Neuronal stem cell (in vitro differentiated cells): ENCODE data around the gene CLN5.

Experiments
- DNase-seq: peaks from one replicate; pipeline ENCODE4 v3.0.0-alpha.2; 2013; ENCODE audit warnings: low spot score
- H2AFZ ChIP-seq: one replicate; pipeline ENCODE4 v1.6.1; 2013; ENCODE audit warnings: mild to moderate bottlenecking, low read length, inconsistent platforms
- H2AK5ac ChIP-seq: 2 replicates; pipeline ENCODE4 v1.6.1; 2013; ENCODE audit warnings: low read depth, mild to moderate bottlenecking, inconsistent platforms, low read length, moderate library complexity, mixed read lengths
- H2BK120ac ChIP-seq: 2 replicates; pipeline ENCODE4 v1.6.1; 2013; ENCODE audit warnings: low read depth, mild to moderate bottlenecking, inconsistent platforms, low read length, moderate library complexity, mixed read lengths
- H2BK12ac ChIP-seq: one replicate; pipeline ENCODE4 v1.6.1; 2013; ENCODE audit warnings: low read length, inconsistent platforms
- H2BK15ac ChIP-seq: 2 replicates; pipeline ENCODE4 v1.6.1; 2013; ENCODE audit warnings: mild to moderate bottlenecking, low read length, inconsistent platforms, mixed read lengths
- H2BK5ac ChIP-seq: one replicate; pipeline ENCODE4 v1.6.1; 2013; ENCODE audit warnings: inconsistent platforms, mild to moderate bottlenecking, low read length, moderate library complexity
- H3K14ac ChIP-seq: one replicate; pipeline ENCODE4 v1.6.1; 2013; ENCODE audit warnings: low read length, inconsistent platforms
- H3K18ac ChIP-seq: 2 replicates; pipeline ENCODE4 v1.6.1; 2013; ENCODE audit warnings: low read length, inconsistent platforms
- H3K23ac ChIP-seq: 2 replicates; pipeline ENCODE4 v1.6.1; 2013; ENCODE audit warnings: low read depth, mild to moderate bottlenecking, mixed read lengths, low read length, inconsistent platforms; ENCODE audit not compliant: poor library complexity
- H3K27ac ChIP-seq: replicated peaks from 3 replicates; pipeline ENCODE4 v1.5.1; 2013; ENCODE audit warnings: low read length, inconsistent platforms
- H3K27me3 ChIP-seq, 3 experiments: 2 replicates each; pipeline ENCODE4 v1.6.1; 2013; ENCODE audit warnings: low read length in 3 of 3, mild to moderate bottlenecking in 2 of 3, inconsistent platforms in 1 of 3, low read depth in 1 of 3, mixed read lengths in 1 of 3, moderate library complexity in 1 of 3; ENCODE audit not compliant: control insufficient read depth in 3 of 3, insufficient read depth in 3 of 3
- H3K36me3 ChIP-seq, 2 donors: replicated peaks in 1 of 2; 2 replicates each; pipeline ENCODE4 v1.6.1; 2013; ENCODE audit warnings: low read length in 2 of 2; ENCODE audit not compliant: control insufficient read depth in 2 of 2, insufficient read depth in 2 of 2
- H3K4ac ChIP-seq: 2 replicates; pipeline ENCODE4 v1.6.1; 2013; ENCODE audit warnings: inconsistent platforms, mild to moderate bottlenecking, low read length, moderate library complexity
- H3K4me1 ChIP-seq, 2 donors: 1 replicate in 1 of 2; 2 replicates in 1 of 2; pipeline ENCODE4 v1.6.1; 2013; ENCODE audit warnings: low read length in 2 of 2, low read depth in 1 of 2; ENCODE audit not compliant: control insufficient read depth in 2 of 2, insufficient read depth in 1 of 2
- H3K4me2 ChIP-seq: one replicate; pipeline ENCODE4 v1.6.1; 2013; ENCODE audit warnings: mild to moderate bottlenecking, low read length, inconsistent platforms; ENCODE audit not compliant: insufficient read depth, poor library complexity, severe bottlenecking
- H3K4me3 ChIP-seq, 2 donors: 2 replicates each; pipeline ENCODE4 v1.5.1; 2013; ENCODE audit warnings: low read length in 2 of 2, mild to moderate bottlenecking in 2 of 2, inconsistent platforms in 1 of 2, moderate library complexity in 1 of 2
- H3K79me1 ChIP-seq: one replicate; pipeline ENCODE4 v1.6.1; 2013; ENCODE audit warnings: low read depth, mild to moderate bottlenecking, inconsistent platforms, low read length, moderate library complexity
- H3K9ac ChIP-seq: one replicate; pipeline ENCODE4 v1.6.1; 2013; ENCODE audit warnings: mild to moderate bottlenecking, low read depth, low read length, inconsistent platforms; ENCODE audit not compliant: poor library complexity
- H3K9me3 ChIP-seq, 2 donors: replicated peaks in 1 of 2; 2 replicates each; pipeline versions ENCODE3 to v1.6.1; 2013; ENCODE audit warnings: low read length in 2 of 2, mild to moderate bottlenecking in 2 of 2, inconsistent platforms in 1 of 2, low read depth in 1 of 2, mixed read lengths in 1 of 2, moderate library complexity in 1 of 2; ENCODE audit not compliant: control insufficient read depth in 2 of 2, insufficient read depth in 1 of 2
- H4K8ac ChIP-seq: one replicate; pipeline ENCODE4 v1.6.1; 2013; ENCODE audit warnings: low read depth, mild to moderate bottlenecking, inconsistent platforms, low read length, moderate library complexity
- H4K91ac ChIP-seq: one replicate; pipeline ENCODE4 v1.6.1; 2013; ENCODE audit warnings: low read length, low read depth, mild to moderate bottlenecking, inconsistent platforms; ENCODE audit not compliant: poor library complexity
- WGBS, 2 donors: extraction: QIAGEN DNeasy Blood & Tissue Kit; methylation state at CpG; one replicate each; pipeline ENCODE4 v1.1.7; 2013; ENCODE audit warnings: missing lambda C conversion rate in 2 of 2, mixed read lengths in 1 of 2; ENCODE audit not compliant: insufficient read length in 2 of 2, insufficient replicate concordance in 1 of 2; ENCODE audit errors: extremely low coverage in 2 of 2; 5-methylcytosine and 5-hydroxymethylcytosine counted together

CLN5 gene

DNA sequence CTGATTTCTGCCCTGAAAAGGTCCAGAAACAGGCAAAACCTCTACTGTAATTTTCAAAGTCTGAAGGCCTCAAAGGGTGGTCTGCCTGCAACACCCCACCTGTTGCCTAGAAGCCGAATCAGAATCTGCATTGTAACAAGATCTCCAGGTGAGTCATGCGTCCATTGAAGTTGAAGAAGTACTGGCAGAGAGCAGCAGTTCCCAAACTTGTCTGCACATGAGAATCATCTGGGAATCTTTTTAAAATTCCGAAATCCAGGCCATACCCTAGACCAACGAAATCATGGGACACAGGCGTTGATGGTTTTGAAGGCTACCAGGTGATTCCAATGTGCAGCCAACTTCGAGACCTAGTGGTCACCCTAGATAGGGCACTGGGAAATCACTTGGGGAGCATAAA lies 16.0 kb upstream of the CLN5 start:
- Histone ChIP-seq H3K27ac (no peak overlapping the region), H3K14ac (no peak overlapping the region), H3K4ac (no peak overlapping the region), H2BK15ac (no peak overlapping the region), H2BK5ac (no peak overlapping the region), H4K8ac (no peak overlapping the region), H2BK120ac (no peak overlapping the region), H3K4me3 (no peak overlapping the region), H3K4me1 (no peaks in the 10 kb centered on the region), H4K91ac (no peak overlapping the region), H3K9ac (no peak overlapping the region), H3K18ac (no peak overlapping the region), H3K79me1 (no peaks in the 10 kb centered on the region), H2AFZ (no peak overlapping the region), H3K4me2 (no peak overlapping the region), H3K9me3 (no peaks in the 10 kb centered on the region), H3K23ac (no peak overlapping the region), H3K36me3 (no peaks in the 10 kb centered on the region), H3K27me3 (peaks cover 0 to 28% (median 2%) of the 10 kb centered on the region in 3 experiments), H2AK5ac (no peak overlapping the region), H2BK12ac (no peak overlapping the region)
- WGBS, 2 donors, result no CpG with 5 or more reads among the region's 6 CpGs
- no peak for DNase-seq

DNA sequence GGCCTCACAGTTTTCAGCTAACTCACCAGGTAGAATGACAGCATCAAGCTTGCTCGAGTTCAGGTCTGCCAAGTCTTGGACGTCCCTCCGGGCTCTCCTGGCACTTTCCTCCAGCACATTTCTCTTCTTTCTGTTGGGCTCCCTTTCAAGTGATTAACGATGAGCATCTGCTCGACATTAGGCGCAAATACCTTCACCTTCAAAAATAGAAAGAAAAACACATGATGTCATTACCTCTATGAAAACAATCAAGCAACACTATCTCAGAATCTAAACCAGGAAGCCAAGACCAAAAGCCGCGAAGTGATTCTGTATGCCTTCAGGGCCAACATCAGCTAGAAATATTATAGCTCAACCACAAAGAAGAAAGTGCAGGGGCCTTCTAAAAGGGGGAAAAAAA lies 15.4 kb upstream of the CLN5 start:
- peaks cover 0 to 34% (median 2%) of the 10 kb centered on the region in 3 experiments for H3K27me3 ChIP-seq
- H4K8ac ChIP-seq, result no peak overlapping the region
- H2BK120ac ChIP-seq, result no peak overlapping the region
- no peak overlapping the region for H3K18ac ChIP-seq
- no peak overlapping the region for H4K91ac ChIP-seq
- no peak overlapping the region for H3K4me2 ChIP-seq
- no peak overlapping the region for H3K23ac ChIP-seq
- DNase-seq, result no peak
- H2BK15ac ChIP-seq, result no peak overlapping the region
- no peaks in the 10 kb centered on the region for H3K36me3 ChIP-seq
- H2BK12ac ChIP-seq, result no peak overlapping the region
- no peak overlapping the region for H3K9ac ChIP-seq
- H2AK5ac ChIP-seq, result no peak overlapping the region
- no peaks in the 10 kb centered on the region for H3K4me1 ChIP-seq
- H3K79me1 ChIP-seq, result no peaks in the 10 kb centered on the region
- H3K9me3 ChIP-seq, result no peaks in the 10 kb centered on the region
- no peak overlapping the region for H2BK5ac ChIP-seq
- H3K4ac ChIP-seq, result no peak overlapping the region
- no peak overlapping the region for H2AFZ ChIP-seq
- no peak overlapping the region for H3K4me3 ChIP-seq
- H3K27ac ChIP-seq, result no peak overlapping the region
- H3K14ac ChIP-seq, result no peak overlapping the region
- whole genome bisulfite sequencing, 2 donors, result no CpG with 5 or more reads among the region's 8 CpGs

DNA sequence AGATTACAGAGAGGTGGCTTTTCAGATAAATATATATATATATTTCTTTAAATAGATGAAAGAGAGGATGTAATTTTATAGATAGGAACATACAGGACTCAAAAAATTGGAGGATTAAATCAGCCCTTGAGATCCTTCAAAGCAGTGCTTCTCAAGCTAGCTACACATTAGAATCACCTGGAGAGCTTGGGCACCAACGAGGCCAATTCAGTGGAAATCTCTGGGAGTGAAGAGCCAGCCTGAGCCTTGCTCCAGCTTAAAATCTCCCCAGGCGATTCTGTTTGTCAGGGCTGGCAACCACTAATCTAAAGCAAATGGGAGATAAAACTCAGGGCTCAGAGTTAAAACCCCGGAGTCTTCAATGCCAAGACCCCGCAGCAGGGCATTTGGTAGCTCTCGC lies 15.0 kb upstream of the CLN5 start:
- no peak overlapping the region for H3K23ac ChIP-seq
- H2BK120ac ChIP-seq, result no peak overlapping the region
- no peaks in the 10 kb centered on the region for H3K9me3 ChIP-seq
- DNase-seq, result no peak
- H3K4me3 ChIP-seq, result no peak overlapping the region
- no peak overlapping the region for H3K18ac ChIP-seq
- no peak overlapping the region for H2BK12ac ChIP-seq
- H3K27ac ChIP-seq, result no peak overlapping the region
- no peak overlapping the region for H4K91ac ChIP-seq
- no peak overlapping the region for H3K4me2 ChIP-seq
- H2BK15ac ChIP-seq, result no peak overlapping the region
- no peak overlapping the region for H2BK5ac ChIP-seq
- H3K79me1 ChIP-seq, result no peaks in the 10 kb centered on the region
- no peak overlapping the region for H3K14ac ChIP-seq
- H3K4me1 ChIP-seq, result no peaks in the 10 kb centered on the region
- no CpG with 5 or more reads among the region's 5 CpGs for WGBS, 2 donors
- peaks cover 0 to 38% (median 2%) of the 10 kb centered on the region in 3 experiments for H3K27me3 ChIP-seq
- H4K8ac ChIP-seq, result no peak overlapping the region
- no peaks in the 10 kb centered on the region for H3K36me3 ChIP-seq
- H3K4ac ChIP-seq, result no peak overlapping the region
- H2AFZ ChIP-seq, result no peak overlapping the region
- H2AK5ac ChIP-seq, result no peak overlapping the region
- H3K9ac ChIP-seq, result no peak overlapping the region

DNA sequence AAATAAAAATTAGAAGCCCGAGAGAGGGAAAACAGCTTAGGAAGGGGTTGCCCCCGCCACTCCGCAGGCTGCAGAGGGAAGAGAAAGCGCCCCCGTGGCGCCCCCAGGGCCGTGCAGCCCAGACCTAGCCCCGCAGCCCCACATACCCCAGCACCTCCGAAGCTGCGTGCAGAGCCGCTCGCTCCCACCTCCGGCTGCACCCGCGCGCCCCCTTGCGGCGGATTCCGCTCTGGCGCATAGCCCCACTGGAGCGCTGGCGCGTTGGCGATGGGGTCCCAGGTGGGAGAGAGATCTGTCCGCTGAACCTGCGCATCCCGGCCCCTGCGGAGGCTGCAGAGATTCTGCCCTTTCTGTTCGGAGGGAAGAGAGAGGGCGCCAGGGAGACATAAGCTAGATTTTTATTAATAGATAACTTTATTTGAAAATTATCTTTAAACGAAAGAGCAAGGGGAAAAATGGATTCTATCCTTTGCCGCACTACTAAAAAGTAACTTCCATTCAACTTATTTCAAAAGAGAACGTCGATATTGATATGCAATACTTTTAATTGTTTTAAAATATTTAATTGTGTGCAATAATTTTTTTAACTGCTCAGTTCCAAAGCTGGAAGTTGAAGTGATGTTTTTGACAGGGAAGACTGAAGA lies 11.7 kb upstream of the CLN5 start:
- Histone ChIP-seq H2BK5ac (no peak overlapping the region), H3K4me3 (no peak overlapping the region), H3K9ac (no peak overlapping the region), H3K4ac (no peak overlapping the region), H2AK5ac (no peak overlapping the region), H4K91ac (no peak overlapping the region), H3K79me1 (no peaks in the 10 kb centered on the region), H3K4me2 (peak overlapping the region; percentile 40), H4K8ac (no peak overlapping the region), H2BK120ac (no peak overlapping the region), H3K9me3 (no peaks in the 10 kb centered on the region), H2BK12ac (no peak overlapping the region), H3K23ac (peak overlapping the region; percentile 20), H3K36me3 (no peaks in the 10 kb centered on the region), H3K4me1 (no peaks in the 10 kb centered on the region), H3K27ac (no peak overlapping the region), H2AFZ (peak overlapping the region; percentile 77), H3K27me3 (peaks cover 0 to 39% (median 2%) of the 10 kb centered on the region in 3 experiments), H2BK15ac (no peak overlapping the region), H3K18ac (no peak overlapping the region), H3K14ac (no peak overlapping the region)
- WGBS, 2 donors, result no CpG with 5 or more reads among the region's 34 CpGs
- DNase-seq, result peak; percentile 73
